ENCODE results near the gene GRAMD2B. TPM values are rescaled to one million over a fixed set of nuclear protein-coding genes. Genes with fewer than 3 reads are reported as not detected.

The GRAMD2B gene
- total RNA-seq, 1 experiment from 2014 or later: 6.7 TPM

GRCh38 chr5:126435714-126436113, 12.5 kb downstream of the GRAMD2B start:
- no peak overlapping the region for H2BK20ac ChIP-seq (ENCODE audit: low read depth, low read length, poor library complexity, severe bottlenecking)
- no peak overlapping the region for H3K4me3 Mint-ChIP-seq
- H4K5ac ChIP-seq (ENCODE audit: insufficient read length, low read depth, low read length): no peak overlapping the region
- H3K4ac ChIP-seq (ENCODE audit: low read depth, low read length): no peak overlapping the region
- no peak overlapping the region for H3K9ac ChIP-seq (ENCODE audit: extremely low read depth, insufficient read length, low read length)
- H4K20me1 ChIP-seq (ENCODE audit: control insufficient read depth, insufficient read depth, insufficient read length): no peaks in the 10 kb centered on the region
- H3K36me3 Mint-ChIP-seq (ENCODE audit: insufficient read depth in 1 of 3, low read depth in 3 of 3): peaks cover 0 to 16% (median 14%) of the 10 kb centered on the region in 3 experiments; a peak in 4 of 7 replicates
- no peaks in the 10 kb centered on the region for H3K9me3 Mint-ChIP-seq
- no CpG with 5 or more reads among the region's 2 CpGs for WGBS (ENCODE audit: extremely low coverage, insufficient read length, low lambda C conversion rate)
- H3K27ac Mint-ChIP-seq: no peak overlapping the region
- no peak overlapping the region for H2BK120ac ChIP-seq (ENCODE audit: low read depth, low read length, poor library complexity, severe bottlenecking)
- H2AFZ ChIP-seq (ENCODE audit: low read length): no peak overlapping the region
- H3K23me2 ChIP-seq (ENCODE audit: insufficient read length, low read depth, low read length, poor library complexity, severe bottlenecking): no peaks in the 10 kb centered on the region
- H2BK15ac ChIP-seq (ENCODE audit: low read depth, low read length): no peak overlapping the region
- no peak overlapping the region for H3T11ph ChIP-seq (ENCODE audit: low read length)
- no peaks in the 10 kb centered on the region for H3K79me1 ChIP-seq (ENCODE audit: insufficient read depth, low read depth, low read length, poor library complexity, severe bottlenecking)
- H3K18ac ChIP-seq (ENCODE audit: insufficient read length, low read depth, low read length): no peak overlapping the region
- no peak overlapping the region for H4K8ac ChIP-seq (replicated peaks; ENCODE audit: insufficient read length, low read depth, low read length)
- no peaks in the 10 kb centered on the region for H3K4me1 ChIP-seq (ENCODE audit: insufficient read depth, low read length)
- H3K27me3 ChIP-seq (ENCODE audit: insufficient read depth, low read length): no peaks in the 10 kb centered on the region
- TF ChIP-seq, protein P1, sequence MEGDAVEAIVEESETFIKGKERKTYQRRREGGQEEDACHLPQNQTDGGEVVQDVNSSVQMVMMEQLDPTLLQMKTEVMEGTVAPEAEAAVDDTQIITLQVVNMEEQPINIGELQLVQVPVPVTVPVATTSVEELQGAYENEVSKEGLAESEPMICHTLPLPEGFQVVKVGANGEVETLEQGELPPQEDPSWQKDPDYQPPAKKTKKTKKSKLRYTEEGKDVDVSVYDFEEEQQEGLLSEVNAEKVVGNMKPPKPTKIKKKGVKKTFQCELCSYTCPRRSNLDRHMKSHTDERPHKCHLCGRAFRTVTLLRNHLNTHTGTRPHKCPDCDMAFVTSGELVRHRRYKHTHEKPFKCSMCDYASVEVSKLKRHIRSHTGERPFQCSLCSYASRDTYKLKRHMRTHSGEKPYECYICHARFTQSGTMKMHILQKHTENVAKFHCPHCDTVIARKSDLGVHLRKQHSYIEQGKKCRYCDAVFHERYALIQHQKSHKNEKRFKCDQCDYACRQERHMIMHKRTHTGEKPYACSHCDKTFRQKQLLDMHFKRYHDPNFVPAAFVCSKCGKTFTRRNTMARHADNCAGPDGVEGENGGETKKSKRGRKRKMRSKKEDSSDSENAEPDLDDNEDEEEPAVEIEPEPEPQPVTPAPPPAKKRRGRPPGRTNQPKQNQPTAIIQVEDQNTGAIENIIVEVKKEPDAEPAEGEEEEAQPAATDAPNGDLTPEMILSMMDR (conservative IDR thresholded peaks at IDR 0.05): no peak
- no peak overlapping the region for H3K23ac ChIP-seq (ENCODE audit: insufficient read length, low read depth, low read length)
- no peak overlapping the region for H2BK5ac ChIP-seq (ENCODE audit: insufficient read length, low read length)
- no peak overlapping the region for H2AK5ac ChIP-seq (ENCODE audit: insufficient read length, low read length)
- no peak for DNase-seq
- no peak overlapping the region for H3K27ac ChIP-seq (ENCODE audit: insufficient read length, low read depth, low read length)
- no peak overlapping the region for H3K4me2 ChIP-seq (ENCODE audit: insufficient read depth, insufficient read length, low read length)
- H3K27me3 Mint-ChIP-seq (ENCODE audit: low read depth): no peaks in the 10 kb centered on the region
- no peaks in the 10 kb centered on the region for H3K9me3 ChIP-seq (ENCODE audit: control insufficient read depth, low read depth, low read length)
- H2BK12ac ChIP-seq (ENCODE audit: insufficient read length, low read depth, low read length): no peak overlapping the region
- H4K91ac ChIP-seq (ENCODE audit: insufficient read length, low read depth, low read length): no peak overlapping the region
- H3K4me1 Mint-ChIP-seq: no peaks in the 10 kb centered on the region
- no peaks in the 10 kb centered on the region for H3K79me2 ChIP-seq (ENCODE audit: insufficient read depth, low read length)
- H3K14ac ChIP-seq (ENCODE audit: insufficient read depth, low read length): no peak overlapping the region
- no peak overlapping the region for H3K56ac ChIP-seq (ENCODE audit: insufficient read length, low read depth, low read length)
